HG03575 (cell line): ENCODE measurements around the gene PANK4.

Source experiments
- ATAC-seq: cut with Tn5 transposase; IDR thresholded peaks from one replicate; pipeline ENCODE4 v1.9.1; 2021; ENCODE audit not compliant: unreplicated experiment, insufficient number of reproducible peaks, low FRiP score; ENCODE audit errors: extremely low read depth

The PANK4 gene

DNA sequence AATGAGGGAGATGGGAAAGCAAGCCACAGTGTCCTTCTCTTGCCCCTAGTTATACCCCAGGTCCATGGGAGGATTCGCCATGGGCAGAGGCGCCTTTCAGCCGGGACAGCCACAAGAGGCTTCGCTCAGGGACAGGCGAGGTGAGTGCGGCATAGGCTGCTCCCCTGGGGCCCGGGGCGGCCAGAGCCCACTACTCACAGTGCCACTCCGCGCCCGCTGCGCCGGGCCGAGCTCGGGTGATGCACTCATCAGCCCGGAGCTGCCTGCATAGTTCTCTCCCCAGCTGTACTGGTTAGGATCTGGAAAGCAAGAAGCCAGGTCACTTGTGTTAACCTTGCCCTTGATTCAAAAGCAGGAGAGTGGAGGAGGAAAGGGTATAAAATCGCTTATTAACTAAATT is 8.4 kb downstream of the PANK4 start:
- no peak for ATAC-seq

DNA sequence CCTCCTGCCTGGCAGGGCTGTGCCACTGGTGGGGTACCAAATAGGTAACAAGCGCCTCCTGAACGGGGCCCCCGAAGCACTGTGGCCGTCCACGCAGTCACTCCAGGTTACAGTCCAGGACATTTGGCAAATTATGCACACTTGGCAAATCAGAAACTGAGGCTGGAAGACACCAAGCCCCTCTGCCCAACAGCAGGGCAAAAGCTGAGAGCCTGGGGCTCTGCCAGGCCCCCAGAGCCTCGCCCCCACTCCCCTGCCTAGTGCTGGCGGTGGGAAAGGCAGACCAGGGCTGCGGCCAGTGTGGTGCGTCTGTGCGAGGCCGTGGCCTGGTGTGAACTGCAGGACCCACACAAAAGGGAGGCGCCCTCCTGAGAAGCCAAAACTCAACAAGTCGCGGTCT is 9.4 kb downstream of the PANK4 start:
- no peak for ATAC-seq

DNA sequence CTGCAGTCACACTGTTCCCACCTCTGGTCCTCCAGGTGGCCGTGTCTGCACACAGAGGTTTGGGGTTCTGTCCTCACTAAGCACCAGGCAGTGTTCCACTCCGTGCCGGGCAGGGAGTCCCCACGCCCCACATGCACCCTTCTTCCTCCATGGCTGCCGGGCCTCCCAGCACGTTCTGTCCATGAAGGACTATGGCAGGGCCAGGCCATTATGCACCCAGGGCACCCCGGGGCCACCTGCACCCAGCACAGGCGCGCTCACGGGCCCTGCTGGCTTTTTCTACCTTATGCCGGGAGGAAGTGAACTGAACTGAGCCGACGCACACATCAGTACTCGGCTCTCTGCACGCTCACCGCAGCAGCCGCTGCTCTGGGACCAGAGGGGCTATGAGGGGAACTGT is 10.3 kb downstream of the PANK4 start:
- ATAC-seq: no peak

DNA sequence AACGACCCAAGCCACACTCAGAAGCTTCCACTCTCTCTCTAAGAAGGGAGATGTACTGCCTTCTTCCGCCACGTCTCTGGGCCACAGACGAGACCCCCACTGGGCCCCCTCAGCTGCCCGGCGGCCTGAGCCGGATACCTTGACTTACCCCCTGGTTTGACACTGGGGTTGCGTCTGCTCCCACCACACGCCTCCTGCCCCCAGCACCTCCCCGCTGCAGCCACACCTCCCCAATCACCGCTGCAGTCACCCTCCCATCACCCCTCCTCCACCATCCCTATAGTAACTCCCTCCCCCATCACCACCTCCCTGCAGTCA is 10.7 kb downstream of the PANK4 start:
- ATAC-seq: no peak

DNA sequence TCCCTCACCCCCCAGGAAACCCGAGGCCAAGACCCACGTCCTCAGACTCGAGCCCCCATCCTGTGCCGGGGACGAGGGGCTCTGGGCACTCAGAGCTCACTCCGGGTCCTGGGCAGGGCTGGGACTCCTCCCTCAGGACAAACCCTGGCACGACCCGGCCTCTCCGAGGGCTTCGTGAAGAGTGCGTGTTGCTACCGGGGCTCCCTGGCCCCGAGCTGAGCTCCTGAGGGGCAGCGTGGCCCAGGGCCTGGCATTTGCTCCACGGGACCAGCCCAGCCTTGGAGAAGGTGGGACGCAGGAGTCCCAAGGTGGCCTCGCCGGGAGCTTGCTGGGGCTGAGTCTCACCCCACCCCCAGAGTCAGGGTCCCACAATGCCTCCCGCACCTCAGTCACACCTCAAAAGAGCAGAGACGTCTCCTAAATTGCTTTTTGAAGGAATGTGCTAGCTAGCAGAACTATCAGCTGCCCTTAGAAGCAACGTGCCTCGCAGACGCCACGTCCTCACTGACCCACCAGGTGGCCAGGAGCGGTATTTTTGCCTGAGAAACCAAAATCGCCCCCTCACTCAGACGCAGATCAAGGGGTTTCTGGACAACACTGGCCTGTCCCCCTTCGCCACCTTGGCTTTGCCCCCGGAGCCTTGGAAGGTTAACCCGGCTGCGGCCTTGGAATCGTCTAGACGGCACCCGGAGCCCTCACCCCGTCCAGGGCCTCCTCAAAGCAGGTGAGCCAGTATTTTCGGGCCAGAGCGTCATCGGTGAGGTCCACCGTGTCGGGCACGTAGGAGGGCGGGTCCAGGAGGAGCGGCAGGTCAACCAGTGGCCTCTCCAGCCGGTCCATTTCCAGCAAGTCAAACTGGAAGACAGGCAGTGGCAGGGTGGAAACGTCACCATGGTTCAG is 11.3 kb downstream of the PANK4 start:
- ATAC-seq: no peak

DNA sequence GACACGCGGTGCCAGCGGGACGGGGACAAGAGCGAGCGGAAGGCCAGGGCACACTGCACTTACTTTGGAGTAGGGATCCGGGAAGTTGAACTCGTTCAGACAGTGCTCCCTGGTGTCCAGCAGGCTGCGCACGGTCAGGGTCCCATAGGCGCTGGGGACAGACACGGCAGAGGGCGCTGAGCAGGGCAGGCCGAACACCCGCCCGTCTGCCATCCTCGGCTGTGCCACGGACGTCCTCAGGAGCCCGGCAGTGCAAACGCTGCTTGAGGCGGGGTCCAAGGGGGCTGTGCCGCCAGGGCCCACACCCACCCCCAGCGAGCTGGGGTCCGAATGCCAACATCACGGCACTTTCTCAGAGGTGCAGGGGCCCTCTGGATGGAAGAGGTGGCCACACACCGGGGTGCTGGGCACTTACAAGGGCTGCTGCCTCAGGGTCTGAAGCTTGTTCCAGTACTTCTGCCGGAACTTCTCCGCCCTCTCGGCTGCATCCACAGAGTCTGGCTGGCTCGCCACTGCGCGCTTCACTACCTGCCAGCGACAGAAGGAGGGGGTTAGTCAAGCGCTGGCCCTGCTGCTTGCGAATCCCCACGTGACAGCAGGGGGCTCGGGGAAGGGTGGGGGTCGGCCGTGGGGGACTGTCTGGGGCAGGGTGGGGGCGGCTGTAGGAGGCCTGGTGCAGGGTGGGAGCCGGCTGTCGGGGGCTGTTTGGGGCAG is 12.3 kb downstream of the PANK4 start:
- ATAC-seq: no peak

DNA sequence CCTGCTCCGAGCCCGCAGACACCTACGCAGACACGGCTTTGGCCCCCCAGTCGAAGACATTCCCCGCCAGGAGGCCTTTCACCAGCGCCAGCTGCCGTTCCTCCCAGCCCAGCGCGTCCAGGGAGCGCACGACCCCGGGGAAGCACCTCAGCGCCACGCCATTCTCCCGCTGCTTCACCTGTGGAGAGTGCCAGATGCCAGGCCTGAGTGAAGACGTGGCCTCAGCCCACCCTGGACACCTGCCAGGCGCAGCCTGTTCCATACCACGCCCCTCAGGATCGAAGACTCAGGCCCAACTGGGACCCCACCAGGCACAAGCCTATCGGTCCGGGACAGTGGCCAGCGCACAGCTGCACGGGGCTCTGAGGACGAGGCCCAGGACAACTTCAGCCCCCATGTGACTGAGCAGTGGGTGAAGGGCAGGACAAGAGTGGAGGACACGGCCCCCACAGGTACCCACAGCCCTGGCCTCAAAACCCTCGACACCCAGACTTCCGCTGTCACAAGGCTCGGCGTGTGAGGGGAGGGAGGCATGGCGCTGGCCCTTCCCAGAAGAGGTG is 13.5 kb downstream of the PANK4 start:
- no peak for ATAC-seq

DNA sequence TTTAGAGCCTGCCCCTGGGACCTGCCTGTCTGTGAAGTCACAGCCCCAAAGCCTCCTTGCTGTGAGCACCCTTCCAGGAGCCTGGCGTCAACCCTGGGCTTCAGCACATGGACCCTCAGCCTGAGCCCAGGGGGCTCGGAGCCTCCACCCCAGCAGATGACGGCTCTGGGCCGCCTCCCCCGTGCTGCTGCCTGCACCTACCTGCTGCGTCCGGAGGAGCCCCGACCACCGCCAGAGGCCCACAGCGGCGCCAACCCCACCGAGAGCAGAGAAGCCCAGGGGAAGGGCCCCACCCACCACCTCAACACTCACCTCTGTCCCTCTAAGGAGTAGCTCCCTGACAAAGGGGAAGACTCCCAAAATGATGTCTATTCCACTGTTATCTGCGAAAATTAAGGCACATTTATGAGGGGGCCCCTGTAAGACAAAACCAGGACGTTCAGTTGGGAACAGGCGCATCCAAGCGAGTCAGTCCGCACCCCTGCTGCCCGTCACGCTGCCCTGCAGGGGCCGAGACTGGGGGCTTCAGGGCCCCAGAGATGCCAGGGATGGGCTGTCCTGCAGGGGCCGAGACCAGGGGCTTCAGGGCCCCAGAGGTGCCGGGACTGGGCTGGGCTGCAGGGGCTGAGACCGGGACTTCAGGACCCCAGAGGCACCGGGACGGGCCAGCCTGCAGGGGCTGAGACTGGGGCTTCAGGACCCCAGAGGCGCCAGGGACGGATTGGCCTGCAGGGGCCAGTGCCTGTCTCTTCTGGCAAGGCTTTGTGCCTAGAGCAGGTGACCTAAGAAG is 15.8 kb downstream of the PANK4 start:
- no peak for ATAC-seq

DNA sequence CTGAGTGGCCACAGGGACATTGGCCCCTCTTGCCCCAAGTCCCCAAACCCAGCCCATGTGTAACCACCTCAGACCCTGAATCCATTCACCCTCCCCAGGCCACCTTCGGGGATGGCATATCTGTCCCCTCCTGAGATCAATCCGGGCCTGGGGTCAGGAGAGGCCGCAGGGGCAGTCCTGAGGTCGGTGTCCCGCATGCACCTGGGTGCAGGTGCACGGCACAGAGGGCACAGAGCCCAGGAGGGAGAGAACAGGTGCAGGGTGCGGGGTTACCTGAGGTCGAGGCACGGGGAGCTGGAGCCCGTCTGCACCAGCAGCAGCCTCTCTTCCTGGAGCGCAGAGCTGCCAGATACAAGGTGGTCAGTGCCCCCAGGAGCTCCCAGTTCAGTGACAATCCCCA is 16.8 kb downstream of the PANK4 start:
- ATAC-seq: no peak

DNA sequence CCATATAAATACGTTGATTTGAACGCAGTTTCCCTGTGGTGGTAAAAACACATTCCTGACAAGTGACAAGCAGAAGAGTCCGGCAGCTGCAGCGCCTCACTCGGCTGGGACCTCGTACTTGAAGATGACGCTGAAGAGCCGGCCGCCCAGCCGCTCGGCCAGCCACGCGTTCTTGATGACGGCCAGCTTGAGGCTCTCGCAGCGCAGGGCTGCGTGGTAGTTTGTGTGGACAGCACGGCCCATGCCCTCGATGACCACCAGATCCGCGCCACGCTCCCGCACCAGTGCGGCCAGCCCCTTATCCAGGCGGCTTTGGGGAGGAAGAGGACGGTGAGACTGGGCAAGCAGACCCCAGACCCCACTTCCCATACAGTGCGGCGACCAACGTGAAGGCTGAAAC is 17.6 kb downstream of the PANK4 start:
- no peak for ATAC-seq

DNA sequence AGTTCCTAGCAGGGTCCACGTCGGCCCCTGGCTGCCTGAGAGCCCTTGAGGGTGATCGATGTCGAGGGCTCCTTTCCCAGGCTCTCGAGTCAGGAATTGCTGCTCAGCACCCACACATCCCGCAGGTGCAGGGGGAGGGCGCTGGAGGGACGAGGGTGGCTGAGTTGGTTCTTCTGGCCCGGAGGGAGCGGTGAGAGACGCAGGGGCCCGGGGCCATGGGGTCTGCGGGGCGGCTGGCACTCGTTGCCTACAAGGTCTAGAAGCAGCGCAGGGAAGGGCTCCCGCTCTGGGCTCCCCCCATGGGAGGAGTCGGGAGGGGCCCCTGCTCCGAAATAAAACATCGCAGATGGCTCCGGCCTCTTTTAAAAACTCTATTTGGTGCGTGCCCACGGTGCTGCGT is 18.2 kb downstream of the PANK4 start:
- no peak for ATAC-seq

DNA sequence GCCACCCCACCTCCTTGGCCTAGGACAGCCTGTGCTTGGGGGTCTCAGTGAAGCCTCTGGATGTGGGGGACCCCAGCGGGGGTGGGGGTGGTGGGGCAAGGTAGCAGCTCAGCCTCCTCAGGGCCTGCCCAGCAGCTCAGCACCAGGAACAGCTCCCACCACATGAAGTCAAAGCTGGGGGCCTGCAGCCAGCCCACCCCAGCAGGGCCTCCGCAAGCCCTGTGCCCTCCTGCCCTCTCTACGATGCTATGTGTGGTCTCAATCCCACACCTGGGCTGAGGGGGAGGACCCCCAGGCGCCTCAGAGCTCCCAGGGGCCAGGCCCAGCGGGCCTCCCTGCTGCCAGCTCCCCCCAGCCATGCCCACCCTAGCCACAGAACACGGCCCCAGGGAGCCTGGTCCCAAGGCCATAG is 18.6 kb downstream of the PANK4 start:
- ATAC-seq: no peak

DNA sequence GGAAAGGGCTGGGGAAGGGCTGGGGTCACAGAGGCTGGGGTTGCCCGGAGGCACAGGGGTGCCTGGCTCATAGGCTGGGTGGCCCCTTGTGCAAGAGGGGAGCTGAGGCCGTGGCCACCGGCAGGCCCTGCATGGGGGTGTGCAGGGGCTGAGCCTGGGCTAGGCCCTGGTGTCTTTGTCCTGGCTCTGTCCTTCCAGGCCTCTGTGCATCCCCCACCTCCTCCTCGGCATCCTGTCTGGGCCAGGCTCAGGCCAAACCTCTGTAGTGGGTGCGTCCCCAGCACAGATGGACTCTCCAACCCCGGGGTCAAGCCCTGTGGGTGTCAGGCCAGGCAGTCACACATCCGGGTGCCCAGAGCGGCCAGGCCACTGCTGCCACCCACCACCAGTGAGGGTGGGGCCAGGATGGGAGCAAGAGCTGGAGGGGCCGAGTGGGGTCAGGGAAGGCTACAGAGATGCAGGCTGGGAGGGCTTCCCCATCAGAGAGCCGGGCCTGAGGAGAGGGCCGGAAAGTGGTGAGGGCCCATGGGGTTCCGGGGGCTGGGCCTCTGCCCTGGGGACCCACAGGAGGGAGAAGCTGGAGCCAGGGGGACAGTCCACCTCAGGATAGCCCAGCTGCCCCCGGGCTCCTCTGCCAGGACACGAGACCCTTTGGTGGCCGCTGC is 19.4 kb downstream of the PANK4 start:
- no peak for ATAC-seq

DNA sequence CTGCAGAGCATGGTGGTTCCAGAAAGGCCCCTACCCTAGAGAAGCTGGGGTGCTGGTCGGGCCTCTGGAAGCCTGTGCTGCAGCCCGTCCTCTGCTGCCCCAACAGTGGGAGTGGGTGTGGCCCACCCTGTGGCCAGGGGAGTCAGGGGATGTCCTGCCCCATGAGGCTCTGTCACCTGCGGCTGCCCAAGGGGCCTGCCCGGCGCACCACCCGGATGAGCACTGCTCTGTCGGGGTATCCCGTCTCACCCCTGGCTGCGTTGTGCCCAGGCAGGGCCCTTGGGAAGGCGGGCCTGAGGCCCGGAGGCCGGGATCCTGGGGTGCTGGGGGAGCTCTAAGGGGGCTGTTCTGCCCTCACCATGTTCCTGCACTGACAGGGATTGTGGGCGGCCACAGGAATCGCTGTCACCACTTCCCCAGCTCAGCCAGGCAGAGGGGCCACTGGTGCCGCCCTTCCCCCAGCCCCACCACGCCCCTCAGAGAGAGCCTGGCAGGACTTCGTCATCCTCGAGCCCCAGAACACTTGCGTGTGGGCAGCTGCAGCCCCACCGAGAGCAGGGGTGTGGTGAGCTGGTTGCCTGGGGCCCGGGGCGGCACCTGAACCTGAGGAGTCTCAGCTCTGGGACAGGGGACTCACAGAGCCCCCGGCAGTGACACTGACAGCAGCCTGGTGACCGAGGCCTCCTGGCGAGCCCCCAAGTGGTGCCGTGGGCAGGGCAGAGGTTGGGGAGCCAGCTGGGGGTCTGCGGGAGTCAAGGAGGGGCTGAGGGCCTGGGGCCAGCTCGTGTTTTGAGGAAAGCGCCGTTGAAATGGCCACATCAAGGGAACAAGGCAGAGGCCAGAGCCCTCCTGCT is 20.2 kb downstream of the PANK4 start:
- no peak for ATAC-seq

DNA sequence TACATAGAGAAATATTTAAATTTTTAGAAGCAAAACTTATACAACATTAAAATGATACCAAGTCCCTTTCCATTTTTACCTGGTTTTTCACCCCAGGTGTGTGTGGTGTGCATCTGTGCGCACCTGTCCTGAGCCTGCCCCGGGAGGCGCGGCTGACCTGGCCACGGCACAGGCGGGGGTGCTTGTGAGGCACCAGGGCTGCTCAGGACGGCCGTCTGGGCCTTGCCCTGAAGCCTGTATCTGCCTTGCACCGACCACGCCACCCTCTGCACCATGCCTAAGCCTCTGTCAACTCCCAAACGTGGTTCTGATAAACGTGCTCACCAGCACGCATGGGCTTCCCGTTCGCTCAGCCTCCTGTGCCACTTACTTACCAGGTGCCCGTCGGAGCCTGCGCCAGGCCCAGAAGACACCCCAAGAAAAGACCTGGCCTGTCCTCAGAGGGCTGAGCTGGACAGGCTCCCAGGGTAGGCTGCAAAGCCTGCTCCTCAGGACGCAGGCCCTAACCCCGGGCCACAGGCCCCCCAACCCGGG is 20.9 kb downstream of the PANK4 start:
- no peak for ATAC-seq

DNA sequence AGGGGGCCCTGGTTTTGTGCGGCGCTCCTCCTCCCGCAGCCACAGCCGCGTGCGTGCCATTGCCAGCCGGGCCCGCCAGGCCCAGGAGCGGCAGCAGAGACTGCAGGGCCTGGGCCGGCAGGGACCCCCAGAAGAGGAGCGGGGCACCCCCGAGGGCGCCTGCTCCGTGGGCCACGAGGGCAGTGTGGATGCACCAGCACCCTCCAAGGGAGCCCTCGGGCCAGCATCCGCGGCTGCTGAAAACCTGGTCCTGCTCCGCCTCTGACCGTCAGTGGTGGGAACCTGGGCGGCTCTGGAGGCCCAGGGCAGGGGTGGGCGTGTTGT is 21.5 kb downstream of the PANK4 start:
- ATAC-seq: no peak

DNA sequence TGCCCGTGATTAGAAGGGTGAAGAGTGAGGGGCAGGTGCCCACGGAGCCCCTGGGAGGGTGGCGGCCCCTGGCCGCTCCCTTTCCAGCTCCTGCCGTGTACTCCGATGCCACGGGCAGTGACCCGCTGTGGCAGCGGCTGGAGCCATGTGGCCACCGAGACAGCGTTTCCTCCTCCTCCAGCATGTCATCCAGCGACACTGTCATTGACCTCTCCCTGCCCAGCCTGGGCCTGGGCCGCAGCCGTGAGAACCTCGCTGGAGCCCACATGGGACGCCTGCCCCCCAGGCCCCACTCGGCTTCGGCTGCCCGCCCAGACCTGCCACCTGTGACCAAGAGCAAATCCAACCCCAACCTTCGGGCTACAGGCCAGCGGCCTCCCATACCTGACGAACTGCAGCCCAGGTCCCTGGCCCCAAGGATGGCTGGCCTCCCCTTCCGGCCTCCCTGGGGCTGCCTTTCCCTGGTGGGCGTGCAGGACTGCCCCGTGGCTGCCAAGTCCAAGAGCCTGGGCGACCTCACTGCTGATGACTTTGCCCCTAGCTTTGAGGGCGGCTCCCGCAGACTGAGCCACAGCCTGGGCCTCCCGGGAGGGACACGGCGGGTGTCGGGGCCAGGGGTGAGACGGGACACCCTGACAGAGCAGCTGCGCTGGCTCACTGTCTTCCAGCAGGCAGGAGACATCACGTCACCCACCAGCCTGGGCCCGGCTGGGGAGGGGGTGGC is 22.0 kb downstream of the PANK4 start:
- no peak for ATAC-seq
